GM23338 (cell line): ENCODE data around the gene ATP2B1.

Experiments
- CREB1 ChIP-seq: fragments of 250-450 bp; sonication (Bioruptor Pico); IDR thresholded peaks from 2 replicates; pipeline ENCODE4 v1.5.0; 2020; ENCODE audit warnings: low read depth, mild to moderate bottlenecking, moderate library complexity
- ETS1 ChIP-seq: IDR thresholded peaks from 2 replicates; pipeline ENCODE4 v1.6.1; 2016; ENCODE audit warnings: antibody characterized with exemption
- EZH2 ChIP-seq: fragments of 200-600 bp; sonication (generic); IDR thresholded peaks from one replicate; pipeline ENCODE4 v1.8.0; 2017; ENCODE audit warnings: antibody characterized with exemption, mild to moderate bottlenecking, low read depth; ENCODE audit not compliant: unreplicated experiment
- EZH2phosphoT487 ChIP-seq: fragments of 200-600 bp; sonication (generic); IDR thresholded peaks from one replicate; pipeline ENCODE4 v1.8.1; 2018; ENCODE audit warnings: antibody characterized with exemption; ENCODE audit not compliant: unreplicated experiment
- JUNB ChIP-seq: IDR thresholded peaks from one replicate; pipeline ENCODE4 v1.6.1; 2016; ENCODE audit warnings: antibody characterized with exemption; ENCODE audit not compliant: unreplicated experiment
- NANOG ChIP-seq: IDR thresholded peaks from 2 replicates; pipeline ENCODE4 v1.6.1; 2016; ENCODE audit warnings: antibody characterized with exemption, borderline replicate concordance
- POLR2AphosphoS5 ChIP-seq: IDR thresholded peaks from 2 replicates; pipeline ENCODE4 v1.6.1; 2016; ENCODE audit warnings: antibody characterized with exemption, low read depth
- REST ChIP-seq: IDR thresholded peaks from one replicate; pipeline ENCODE4 v1.6.1; 2018; ENCODE audit warnings: antibody characterized with exemption; ENCODE audit not compliant: unreplicated experiment
- STAT1 ChIP-seq: IDR thresholded peaks from one replicate; pipeline ENCODE4 v1.6.1; 2016; ENCODE audit warnings: antibody characterized with exemption; ENCODE audit not compliant: unreplicated experiment
- ZNF114 ChIP-seq: fragments of 250-450 bp; sonication (Bioruptor Pico); IDR thresholded peaks from 2 replicates; pipeline ENCODE4 v1.5.0; 2020; ENCODE audit warnings: mild to moderate bottlenecking, moderate library complexity
- ZNF331 ChIP-seq: fragments of 250-450 bp; sonication (Bioruptor Pico); IDR thresholded peaks from 2 replicates; pipeline ENCODE4 v1.5.0; 2020; ENCODE audit warnings: low read depth, mild to moderate bottlenecking, moderate library complexity
- TF ChIP-seq, protein P1 (sequence below), 2 experiments: fragments of 200-600 bp in 1 of 2; sonication (generic) in 1 of 2; conservative IDR thresholded peaks; 2 replicates each; pipeline versions ENCODE4 v1.5.1 to v1.6.1; 2016 to 2017; ENCODE audit warnings: antibody characterized with exemption in 2 of 2, low read depth in 2 of 2, mild to moderate bottlenecking in 2 of 2, moderate library complexity in 1 of 2

DNA sequence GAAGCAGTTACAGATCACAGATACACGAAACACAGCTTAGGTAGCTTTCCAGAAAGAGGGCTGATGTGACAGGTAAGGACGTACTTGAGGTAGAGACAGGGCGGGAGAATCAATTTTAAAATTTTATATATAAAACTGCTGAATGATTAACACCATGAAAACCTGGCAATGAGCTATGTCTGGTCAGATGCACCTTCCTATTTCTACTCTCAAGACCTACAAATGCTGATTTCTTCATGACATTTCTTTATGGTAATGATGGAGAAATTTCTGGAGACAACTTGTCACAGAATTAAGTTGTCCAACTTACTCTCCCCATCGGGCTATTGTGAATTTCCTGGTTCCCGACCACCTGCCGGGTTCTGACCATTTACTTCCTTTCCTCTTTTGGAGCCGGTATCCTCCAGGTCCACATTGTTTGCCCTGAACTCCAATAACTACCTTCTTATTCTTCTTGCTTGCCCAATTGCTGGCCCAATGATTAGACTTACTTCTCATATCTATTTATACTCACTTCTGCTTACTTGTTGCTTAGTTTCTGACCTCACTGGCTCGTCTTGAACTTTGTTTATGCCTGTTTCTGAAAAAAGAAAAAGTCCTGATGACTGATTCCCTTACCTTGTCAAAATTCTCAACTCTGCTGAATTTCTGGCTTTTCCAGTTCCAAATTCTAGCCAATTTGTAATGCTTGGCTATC, 12.8 kb upstream of the ATP2B1 start:
- TF ChIP-seq REST (no peak), EZH2 (no peak), EZH2phosphoT487 (no peak), POLR2AphosphoS5 (no peak), ETS1 (no peak), JUNB (no peak), STAT1 (no peak), CREB1 (CRISPR knock-in tag) (no peak), NANOG (no peak), ZNF331 (no peak), ZNF114 (CRISPR knock-in tag) (no peak)
- TF ChIP-seq, protein P1, sequence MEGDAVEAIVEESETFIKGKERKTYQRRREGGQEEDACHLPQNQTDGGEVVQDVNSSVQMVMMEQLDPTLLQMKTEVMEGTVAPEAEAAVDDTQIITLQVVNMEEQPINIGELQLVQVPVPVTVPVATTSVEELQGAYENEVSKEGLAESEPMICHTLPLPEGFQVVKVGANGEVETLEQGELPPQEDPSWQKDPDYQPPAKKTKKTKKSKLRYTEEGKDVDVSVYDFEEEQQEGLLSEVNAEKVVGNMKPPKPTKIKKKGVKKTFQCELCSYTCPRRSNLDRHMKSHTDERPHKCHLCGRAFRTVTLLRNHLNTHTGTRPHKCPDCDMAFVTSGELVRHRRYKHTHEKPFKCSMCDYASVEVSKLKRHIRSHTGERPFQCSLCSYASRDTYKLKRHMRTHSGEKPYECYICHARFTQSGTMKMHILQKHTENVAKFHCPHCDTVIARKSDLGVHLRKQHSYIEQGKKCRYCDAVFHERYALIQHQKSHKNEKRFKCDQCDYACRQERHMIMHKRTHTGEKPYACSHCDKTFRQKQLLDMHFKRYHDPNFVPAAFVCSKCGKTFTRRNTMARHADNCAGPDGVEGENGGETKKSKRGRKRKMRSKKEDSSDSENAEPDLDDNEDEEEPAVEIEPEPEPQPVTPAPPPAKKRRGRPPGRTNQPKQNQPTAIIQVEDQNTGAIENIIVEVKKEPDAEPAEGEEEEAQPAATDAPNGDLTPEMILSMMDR (conservative IDR thresholded peaks at IDR 0.05; ENCODE audit: low read depth in 2 of 2), result no peak
